Measurements from ENCODE around the gene RBM11. TPM values are rescaled to one million over a fixed set of nuclear protein-coding genes. Genes with fewer than 3 reads are reported as not detected.

The RBM11 gene
- total and polyA plus RNA-seq, 12 donors, result 0.21 to 1.1 (median 0.47) TPM; not detected in 3

GRCh38 chr21:14243874-14244273, 27.9 kb downstream of the RBM11 start:
- Histone ChIP-seq H3K4me1 (no peaks in the 10 kb centered on the region), H3K27me3 (peaks cover 0 to 6% (median 0%) of the 10 kb centered on the region in 7 donors), H3K9me3 (no peaks in the 10 kb centered on the region), H3K4me3 (no peak overlapping the region), H3K36me3 (no peaks in the 10 kb centered on the region), H3K27ac (no peak overlapping the region)
- TF ChIP-seq, protein P1, sequence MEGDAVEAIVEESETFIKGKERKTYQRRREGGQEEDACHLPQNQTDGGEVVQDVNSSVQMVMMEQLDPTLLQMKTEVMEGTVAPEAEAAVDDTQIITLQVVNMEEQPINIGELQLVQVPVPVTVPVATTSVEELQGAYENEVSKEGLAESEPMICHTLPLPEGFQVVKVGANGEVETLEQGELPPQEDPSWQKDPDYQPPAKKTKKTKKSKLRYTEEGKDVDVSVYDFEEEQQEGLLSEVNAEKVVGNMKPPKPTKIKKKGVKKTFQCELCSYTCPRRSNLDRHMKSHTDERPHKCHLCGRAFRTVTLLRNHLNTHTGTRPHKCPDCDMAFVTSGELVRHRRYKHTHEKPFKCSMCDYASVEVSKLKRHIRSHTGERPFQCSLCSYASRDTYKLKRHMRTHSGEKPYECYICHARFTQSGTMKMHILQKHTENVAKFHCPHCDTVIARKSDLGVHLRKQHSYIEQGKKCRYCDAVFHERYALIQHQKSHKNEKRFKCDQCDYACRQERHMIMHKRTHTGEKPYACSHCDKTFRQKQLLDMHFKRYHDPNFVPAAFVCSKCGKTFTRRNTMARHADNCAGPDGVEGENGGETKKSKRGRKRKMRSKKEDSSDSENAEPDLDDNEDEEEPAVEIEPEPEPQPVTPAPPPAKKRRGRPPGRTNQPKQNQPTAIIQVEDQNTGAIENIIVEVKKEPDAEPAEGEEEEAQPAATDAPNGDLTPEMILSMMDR (IDR thresholded peaks at IDR 0.05), result no peak
- 52 to 55% methylated on average over 2 of the region's 2 CpGs for WGBS, 2 donors
- ATAC-seq (no peak), DNase-seq (no peak)
- intact Hi-C loops (cut with DNase I), result no loop called here

DNA sequence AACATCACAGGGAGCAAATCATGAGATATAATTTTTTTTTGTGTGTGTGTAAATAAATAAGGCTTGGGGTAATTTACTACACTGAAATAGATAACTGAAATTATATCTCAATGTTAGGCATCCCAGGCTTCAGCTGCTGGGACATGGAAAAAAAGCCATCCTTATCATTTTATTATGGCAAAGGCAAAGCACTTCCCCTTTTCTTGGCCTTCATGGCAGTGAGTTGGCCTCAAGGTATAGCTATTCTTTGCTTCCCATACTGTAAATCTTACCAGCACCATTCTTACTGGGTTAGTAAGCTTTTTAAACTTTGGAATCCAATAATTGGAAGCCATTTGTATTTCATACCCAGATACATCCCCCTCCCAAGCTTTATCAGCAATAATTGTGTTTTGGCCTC, 29.0 kb downstream of the RBM11 start:
- intact Hi-C loops (cut with DNase I), result no loop called here
- ATAC-seq, result no peak
- Histone ChIP-seq H3K4me3 (no peak overlapping the region), H3K27me3 (peaks cover 0 to 6% (median 0%) of the 10 kb centered on the region in 7 donors), H3K9me3 (no peaks in the 10 kb centered on the region), H3K27ac (no peak overlapping the region), H3K36me3 (no peaks in the 10 kb centered on the region), H3K4me1 (no peaks in the 10 kb centered on the region)
- TF ChIP-seq, protein P1 (IDR thresholded peaks at IDR 0.05), result no peak
- DNase-seq, result no peak

DNA sequence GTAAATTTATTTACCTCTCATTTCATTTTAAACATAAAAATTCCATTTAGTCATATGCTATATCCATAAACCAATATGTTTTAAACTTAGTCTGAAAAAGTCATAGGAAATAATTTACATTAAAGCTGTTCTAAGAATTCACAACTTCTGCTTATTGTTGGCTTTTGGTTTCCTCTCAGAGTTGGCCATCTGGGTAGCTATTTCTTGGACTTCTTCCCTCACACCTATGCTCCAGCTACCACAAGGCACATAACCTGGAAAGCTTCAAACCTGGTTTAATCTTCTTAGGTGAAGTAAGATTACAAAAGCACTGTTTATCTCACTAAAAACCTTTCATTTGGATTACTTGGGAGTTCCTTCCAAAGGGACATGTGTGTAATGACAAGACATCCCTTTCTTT, 29.8 kb downstream of the RBM11 start:
- H3K4me3 ChIP-seq, result no peak overlapping the region
- H3K27me3 ChIP-seq, result peaks cover 0 to 6% (median 0%) of the 10 kb centered on the region in 7 donors
- no peak for ATAC-seq
- no peaks in the 10 kb centered on the region for H3K9me3 ChIP-seq
- DNase-seq, result no peak
- H3K27ac ChIP-seq, result no peak overlapping the region
- H3K4me1 ChIP-seq, result no peaks in the 10 kb centered on the region
- H3K36me3 ChIP-seq, result no peaks in the 10 kb centered on the region
- intact Hi-C loops (cut with DNase I), result no loop called here
- TF ChIP-seq, protein P1 (IDR thresholded peaks at IDR 0.05), result no peak

DNA sequence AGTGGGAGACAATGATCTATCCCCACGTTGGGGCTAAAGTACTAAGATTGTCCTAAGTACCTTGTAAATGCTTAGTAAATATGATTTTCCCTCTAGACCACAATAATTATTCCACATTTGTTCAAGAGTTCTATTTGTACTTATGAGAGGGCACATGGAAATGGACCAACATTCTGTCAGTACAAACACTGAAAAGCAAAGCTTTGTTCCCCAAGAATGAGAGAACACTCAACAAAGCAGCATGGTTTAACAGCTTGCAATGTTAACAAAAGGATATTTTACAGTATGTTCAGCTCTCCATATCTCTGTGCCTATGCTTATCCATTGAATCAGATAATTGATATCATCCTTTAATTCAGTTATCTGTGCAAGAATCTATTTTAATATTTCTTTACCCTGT, 35.4 kb downstream of the RBM11 start:
- no peaks in the 10 kb centered on the region for H3K9me3 ChIP-seq
- intact Hi-C loops (cut with DNase I), result loop anchor here in 5 of 10 donors (5.0 to 10.0 kb wide), 3 partner anchors 1233 to 1343 kb away; no protein-coding TSS in a partner anchor
- no peak overlapping the region for H3K27ac ChIP-seq
- H3K36me3 ChIP-seq, result no peaks in the 10 kb centered on the region
- DNase-seq (no peak), ATAC-seq (no peak)
- TF ChIP-seq, protein P1 (IDR thresholded peaks at IDR 0.05), result no peak
- H3K4me1 ChIP-seq, result peaks cover 0 to 4% (median 0%) of the 10 kb centered on the region in 9 donors
- WGBS, 2 donors, result 21 to 38% methylated on average over 1 of the region's 1 CpG
- peaks cover 0 to 7% (median 3%) of the 10 kb centered on the region in 7 donors for H3K27me3 ChIP-seq
- no peak overlapping the region for H3K4me3 ChIP-seq

Measured in heart right ventricle (tissue), 16 donors.